Measurements from ENCODE around the gene FOXO3. TPM values are rescaled to one million over a fixed set of nuclear protein-coding genes. Genes with fewer than 3 reads are reported as not detected.
A peak's percentile ranks its signal among the peaks of the same experiment; 100 is the strongest.

FOXO3 gene
- total and polyA plus RNA-seq, 8 donors, result 50.0 to 71.1 (median 63.1) TPM

DNA sequence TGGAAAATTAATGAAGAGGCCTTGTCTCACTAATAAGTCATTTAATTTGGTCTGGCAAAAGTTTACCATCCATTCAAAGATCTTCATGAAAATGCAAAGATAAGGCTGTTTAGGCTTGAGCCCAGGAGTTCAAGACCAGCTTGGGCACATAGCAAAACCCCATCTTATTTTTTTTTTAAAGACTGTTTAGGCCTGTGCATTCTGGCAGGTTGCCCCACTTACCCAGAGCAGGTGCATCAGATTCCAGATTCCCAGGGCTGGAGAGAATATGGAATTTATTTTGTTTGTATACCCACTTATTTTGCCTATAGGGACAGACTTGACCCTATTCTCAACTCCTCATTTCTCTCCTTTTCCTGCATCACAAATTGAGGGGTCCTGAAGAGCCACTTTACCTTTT is 5.7 kb downstream of the FOXO3 start:
- H3K36me3 ChIP-seq, result peaks cover 0 to 34% of the 10 kb centered on the region in 2 donors
- no peaks in the 10 kb centered on the region for H3K9me3 ChIP-seq
- H3K4me3 ChIP-seq, result no peak overlapping the region
- no peaks in the 10 kb centered on the region for H3K27me3 ChIP-seq
- H3K4me1 ChIP-seq, result peaks cover 34 to 87% of the 10 kb centered on the region in 2 donors
- ATAC-seq (no peak), DNase-seq (no peak)
- H3K27ac ChIP-seq, result peak overlapping the region; percentile 98 to 99
- intact Hi-C loops (cut with DNase I), result no loop called here
- TF ChIP-seq, protein P1, sequence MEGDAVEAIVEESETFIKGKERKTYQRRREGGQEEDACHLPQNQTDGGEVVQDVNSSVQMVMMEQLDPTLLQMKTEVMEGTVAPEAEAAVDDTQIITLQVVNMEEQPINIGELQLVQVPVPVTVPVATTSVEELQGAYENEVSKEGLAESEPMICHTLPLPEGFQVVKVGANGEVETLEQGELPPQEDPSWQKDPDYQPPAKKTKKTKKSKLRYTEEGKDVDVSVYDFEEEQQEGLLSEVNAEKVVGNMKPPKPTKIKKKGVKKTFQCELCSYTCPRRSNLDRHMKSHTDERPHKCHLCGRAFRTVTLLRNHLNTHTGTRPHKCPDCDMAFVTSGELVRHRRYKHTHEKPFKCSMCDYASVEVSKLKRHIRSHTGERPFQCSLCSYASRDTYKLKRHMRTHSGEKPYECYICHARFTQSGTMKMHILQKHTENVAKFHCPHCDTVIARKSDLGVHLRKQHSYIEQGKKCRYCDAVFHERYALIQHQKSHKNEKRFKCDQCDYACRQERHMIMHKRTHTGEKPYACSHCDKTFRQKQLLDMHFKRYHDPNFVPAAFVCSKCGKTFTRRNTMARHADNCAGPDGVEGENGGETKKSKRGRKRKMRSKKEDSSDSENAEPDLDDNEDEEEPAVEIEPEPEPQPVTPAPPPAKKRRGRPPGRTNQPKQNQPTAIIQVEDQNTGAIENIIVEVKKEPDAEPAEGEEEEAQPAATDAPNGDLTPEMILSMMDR (IDR thresholded peaks at IDR 0.05), result no peak

DNA sequence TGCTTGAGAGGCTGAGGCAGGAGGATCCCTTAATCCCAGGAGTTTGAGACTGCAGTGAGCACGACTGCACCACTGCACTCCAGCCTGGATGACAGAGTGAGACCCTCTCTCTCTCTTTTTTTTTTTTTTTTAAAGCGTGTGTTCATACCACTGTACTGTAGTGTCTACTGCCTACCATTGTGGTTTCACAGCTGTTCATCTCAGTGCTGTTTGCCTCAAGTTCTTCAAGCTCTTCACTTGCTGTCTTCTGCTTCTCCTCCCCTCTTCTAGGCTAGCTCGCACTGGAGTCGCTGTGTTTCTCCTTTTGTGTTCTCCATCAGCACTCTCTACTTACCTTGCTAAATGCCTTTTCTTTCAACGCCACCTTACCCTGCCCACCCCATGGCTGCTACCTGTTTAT is 7.4 kb downstream of the FOXO3 start:
- DNase-seq (no peak), ATAC-seq (no peak)
- peaks cover 38 to 79% of the 10 kb centered on the region in 2 donors for H3K4me1 ChIP-seq
- TF ChIP-seq, protein P1 (IDR thresholded peaks at IDR 0.05), result no peak
- no peak overlapping the region for H3K27ac ChIP-seq
- intact Hi-C loops (cut with DNase I), result no loop called here
- no peaks in the 10 kb centered on the region for H3K27me3 ChIP-seq
- peaks cover 0 to 35% of the 10 kb centered on the region in 2 donors for H3K36me3 ChIP-seq
- H3K4me3 ChIP-seq, result no peak overlapping the region
- no peaks in the 10 kb centered on the region for H3K9me3 ChIP-seq

DNA sequence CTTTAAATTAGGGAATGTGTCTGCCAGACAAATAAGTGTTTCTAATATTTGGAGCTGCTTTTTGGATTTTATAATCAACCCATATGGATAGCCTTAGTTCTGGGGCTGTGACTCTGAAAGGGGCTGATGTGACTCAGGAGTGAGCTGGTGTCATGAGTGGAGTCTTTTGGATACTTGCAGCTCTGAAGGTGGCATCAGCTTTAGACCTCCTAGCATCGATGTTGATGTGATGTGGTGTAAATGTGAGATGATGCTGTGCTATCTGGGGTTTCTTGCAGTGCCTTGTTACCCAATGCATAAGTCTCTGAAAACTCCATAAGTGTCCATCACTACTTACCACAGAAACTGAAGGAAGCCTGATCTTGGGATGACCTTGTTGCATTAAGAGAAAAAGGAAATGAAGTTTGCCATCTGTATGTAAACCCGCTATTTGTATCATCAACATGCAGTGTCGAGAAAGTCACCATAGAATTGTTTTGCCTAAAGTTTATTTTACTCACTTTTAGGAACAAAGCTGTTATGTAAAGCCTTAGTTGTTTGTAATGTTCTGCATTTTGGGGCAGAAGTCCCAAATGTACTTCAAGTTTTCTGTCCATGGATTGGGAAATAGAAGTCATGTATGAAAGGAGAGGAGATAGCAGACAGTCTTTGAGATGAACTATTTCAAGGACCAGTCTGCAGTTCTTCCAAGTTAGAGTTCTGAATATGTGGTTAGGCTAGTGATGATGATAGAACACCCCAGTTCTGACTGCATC is 8.0 kb downstream of the FOXO3 start:
- no peak for DNase-seq
- H3K4me1 ChIP-seq, result peaks cover 36 to 77% of the 10 kb centered on the region in 2 donors
- no peak overlapping the region for H3K4me3 ChIP-seq
- TF ChIP-seq, protein P1 (IDR thresholded peaks at IDR 0.05), result no peak
- ATAC-seq, result no peak
- H3K9me3 ChIP-seq, result no peaks in the 10 kb centered on the region
- H3K27ac ChIP-seq, result peak overlapping the region in 1 of 2 donors; percentile 19
- intact Hi-C loops (cut with DNase I), result no loop called here
- H3K36me3 ChIP-seq, result peaks cover 0 to 35% of the 10 kb centered on the region in 2 donors
- H3K27me3 ChIP-seq, result no peaks in the 10 kb centered on the region

DNA sequence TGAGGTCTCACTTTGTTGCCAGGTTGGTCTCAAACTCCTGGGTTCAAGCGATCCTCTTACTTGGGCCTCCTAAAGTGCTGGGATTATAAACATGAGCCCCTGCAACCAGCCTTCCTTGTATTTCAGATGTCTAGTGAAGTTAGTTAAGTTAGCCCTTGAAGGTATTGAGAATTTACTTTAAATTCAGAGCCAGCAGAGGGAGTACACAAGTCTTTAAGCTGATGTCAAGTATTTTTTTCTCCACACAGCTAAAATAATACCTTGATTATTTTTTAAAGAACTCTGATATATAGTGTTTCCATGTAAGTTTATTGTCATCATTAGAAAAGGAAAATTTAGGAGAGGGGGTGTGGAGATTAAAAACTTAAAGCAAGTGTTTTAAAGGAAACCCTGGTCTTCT is 9.8 kb downstream of the FOXO3 start:
- H3K4me1 ChIP-seq, result peaks cover 33 to 75% of the 10 kb centered on the region in 2 donors
- peaks cover 0 to 35% of the 10 kb centered on the region in 2 donors for H3K36me3 ChIP-seq
- H3K4me3 ChIP-seq, result no peak overlapping the region
- H3K27me3 ChIP-seq, result no peaks in the 10 kb centered on the region
- ATAC-seq (no peak), DNase-seq (no peak)
- TF ChIP-seq, protein P1 (IDR thresholded peaks at IDR 0.05), result no peak
- intact Hi-C loops (cut with DNase I), result loop anchor here in 1 of 2 donors (10.0 kb wide), 1 partner anchor 84 kb away; no protein-coding TSS in a partner anchor
- H3K9me3 ChIP-seq, result no peaks in the 10 kb centered on the region
- no peak overlapping the region for H3K27ac ChIP-seq

DNA sequence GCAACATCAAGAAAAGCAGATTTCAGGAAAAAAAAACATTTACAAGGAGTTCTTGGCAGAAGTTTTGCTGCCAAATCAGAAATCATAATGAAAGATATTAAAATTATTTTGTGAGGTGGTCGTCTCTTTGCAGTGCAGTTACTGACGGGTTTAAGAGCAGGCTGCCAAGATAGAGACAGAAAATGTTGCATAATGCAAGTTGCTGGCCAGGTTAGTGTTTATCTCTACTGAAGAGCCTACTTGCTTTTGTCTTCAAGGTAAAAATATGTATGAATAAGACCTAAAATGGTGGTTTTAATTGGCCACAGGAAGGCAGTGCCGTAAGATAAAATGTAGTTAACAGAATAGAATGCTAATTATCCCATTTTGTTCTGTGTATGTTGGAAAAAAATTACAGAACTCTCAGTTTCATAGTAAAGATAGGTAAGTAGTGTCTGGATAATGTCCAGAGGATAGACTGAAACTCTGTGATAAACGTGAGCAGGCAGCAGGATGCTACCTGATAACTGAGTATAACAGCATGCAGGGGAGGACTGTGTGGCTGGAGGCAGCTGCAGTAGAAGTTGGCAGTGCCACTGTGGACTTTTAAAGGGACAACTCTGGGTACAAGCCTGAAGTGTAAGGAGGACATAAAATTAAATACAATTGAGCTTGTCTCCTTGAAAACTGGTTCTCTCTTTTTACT is 13.9 kb downstream of the FOXO3 start:
- peak; percentile 16 for ATAC-seq
- intact Hi-C loops (cut with DNase I), result loop anchor here in 1 of 2 donors (10.0 kb wide), 1 partner anchor 80 kb away; no protein-coding TSS in a partner anchor
- Histone ChIP-seq H3K27me3 (no peaks in the 10 kb centered on the region), H3K27ac (peak overlapping the region in 1 of 2 donors; percentile 27), H3K4me3 (no peak overlapping the region), H3K4me1 (peaks cover 36 to 71% of the 10 kb centered on the region in 2 donors), H3K9me3 (no peaks in the 10 kb centered on the region), H3K36me3 (peaks cover 0 to 24% of the 10 kb centered on the region in 2 donors)
- TF ChIP-seq, protein P1 (IDR thresholded peaks at IDR 0.05), result no peak
- no peak for DNase-seq

All from left lung (tissue), 10 donors.